Mesenchymal stem cell (in vitro differentiated cells and primary cell): Measurements from ENCODE around the gene OR52E1.
"Not testable (repeated sequence)": the region's sequence is repeated elsewhere in the genome, so short reads cannot be mapped to it uniquely, and the experiment has no call there.

Source experiments
- DNase-seq: peaks from one replicate; pipeline ENCODE4 v3.0.0-alpha.2; 2013
- H2AFZ ChIP-seq: one replicate; pipeline ENCODE4 v1.6.1; 2013; ENCODE audit warnings: low read depth, mild to moderate bottlenecking, control low read depth, inconsistent platforms, low read length, moderate library complexity
- H2AK5ac ChIP-seq: 2 replicates; pipeline ENCODE4 v1.6.1; 2013; ENCODE audit warnings: low read length, moderate library complexity, mild to moderate bottlenecking, inconsistent platforms; ENCODE audit not compliant: severe bottlenecking
- H2BK120ac ChIP-seq: one replicate; pipeline ENCODE4 v1.6.1; 2013; ENCODE audit warnings: low read depth, mild to moderate bottlenecking, inconsistent platforms, low read length, moderate library complexity
- H2BK12ac ChIP-seq, 2 experiments: one replicate each; pipeline ENCODE4 v1.6.1; 2013; ENCODE audit warnings: inconsistent platforms in 2 of 2, low read length in 2 of 2, mild to moderate bottlenecking in 2 of 2, moderate library complexity in 2 of 2, control low read depth in 1 of 2
- H2BK15ac ChIP-seq: one replicate; pipeline ENCODE4 v1.6.1; 2013; ENCODE audit warnings: mild to moderate bottlenecking, low read depth, inconsistent platforms; ENCODE audit not compliant: poor library complexity, severe bottlenecking
- H2BK5ac ChIP-seq: 2 replicates; pipeline ENCODE4 v1.6.1; 2013; ENCODE audit warnings: low read depth, mild to moderate bottlenecking, low read length, control low read depth, inconsistent platforms; ENCODE audit not compliant: poor library complexity, severe bottlenecking
- H3K14ac ChIP-seq, 2 experiments: one replicate each; pipeline ENCODE4 v1.6.1; 2013; ENCODE audit warnings: inconsistent platforms in 2 of 2, low read length in 2 of 2, control low read depth in 1 of 2, mild to moderate bottlenecking in 1 of 2, moderate library complexity in 1 of 2
- H3K18ac ChIP-seq, 2 experiments: one replicate each; pipeline ENCODE4 v1.6.1; 2013; ENCODE audit warnings: inconsistent platforms in 2 of 2, low read length in 2 of 2, control low read depth in 1 of 2, low read depth in 1 of 2, mild to moderate bottlenecking in 1 of 2
- H3K23ac ChIP-seq, 2 experiments: one replicate each; pipeline ENCODE4 v1.6.1; 2013; ENCODE audit warnings: inconsistent platforms in 2 of 2, low read length in 2 of 2, mild to moderate bottlenecking in 2 of 2, moderate library complexity in 2 of 2, control low read depth in 1 of 2
- H3K27ac ChIP-seq: 2 replicates; pipeline ENCODE4 v1.5.1; 2013; ENCODE audit warnings: mild to moderate bottlenecking, moderate library complexity, low read length, control low read depth, inconsistent platforms; ENCODE audit not compliant: poor library complexity, severe bottlenecking
- H3K27me3 ChIP-seq, 2 experiments: 2 replicates each; pipeline versions ENCODE4 v1.6.1 to v1.7.0; 2013; ENCODE audit warnings: low read length in 2 of 2, mild to moderate bottlenecking in 2 of 2, moderate library complexity in 2 of 2, control low read depth in 1 of 2, inconsistent platforms in 1 of 2; ENCODE audit not compliant: control insufficient read depth in 1 of 2, insufficient read depth in 1 of 2
- H3K36me3 ChIP-seq, 2 experiments: 2 replicates each; pipeline versions ENCODE4 v1.6.1 to v1.7.0; 2013; ENCODE audit warnings: low read length in 2 of 2, control low read depth in 1 of 2, inconsistent platforms in 1 of 2, low read depth in 1 of 2, mild to moderate bottlenecking in 1 of 2; ENCODE audit not compliant: insufficient read depth in 2 of 2, control insufficient read depth in 1 of 2
- H3K4ac ChIP-seq, 2 experiments: one replicate each; pipeline ENCODE4 v1.6.1; 2013; ENCODE audit warnings: inconsistent platforms in 2 of 2, low read length in 2 of 2, mild to moderate bottlenecking in 2 of 2, moderate library complexity in 2 of 2, control low read depth in 1 of 2, low read depth in 1 of 2
- H3K4me1 ChIP-seq: 2 replicates; pipeline ENCODE4 v1.6.1; 2013; ENCODE audit warnings: low read depth, low read length, control low read depth; ENCODE audit not compliant: control insufficient read depth, insufficient read depth
- H3K4me2 ChIP-seq: 2 replicates; pipeline ENCODE4 v1.6.1; 2013; ENCODE audit warnings: low read length, mild to moderate bottlenecking, inconsistent platforms; ENCODE audit not compliant: poor library complexity, severe bottlenecking
- H3K4me3 ChIP-seq, 2 experiments: 2 replicates each; pipeline versions ENCODE4 v1.5.1 to v1.7.0; 2013; ENCODE audit warnings: low read length in 2 of 2, mild to moderate bottlenecking in 2 of 2, control low read depth in 1 of 2, low read depth in 1 of 2; ENCODE audit not compliant: insufficient read depth in 1 of 2
- H3K79me1 ChIP-seq: replicated peaks from 2 replicates; pipeline ENCODE4 v1.6.1; 2013; ENCODE audit warnings: mild to moderate bottlenecking, control low read depth, low read length, inconsistent platforms; ENCODE audit not compliant: poor library complexity, severe bottlenecking
- H3K9ac ChIP-seq: 2 replicates; pipeline ENCODE4 v1.7.0; 2013; ENCODE audit warnings: mild to moderate bottlenecking, low read length, moderate library complexity
- H3K9me3 ChIP-seq: 2 replicates; pipeline ENCODE4 v1.7.0; 2013; ENCODE audit warnings: mild to moderate bottlenecking, low read length; ENCODE audit not compliant: control insufficient read depth
- H4K8ac ChIP-seq: one replicate; pipeline ENCODE4 v1.6.1; 2013; ENCODE audit warnings: inconsistent platforms, mild to moderate bottlenecking, low read length, moderate library complexity
- H4K91ac ChIP-seq: one replicate; pipeline ENCODE4 v1.6.1; 2013; ENCODE audit warnings: mild to moderate bottlenecking, low read length, inconsistent platforms
- WGBS: methylation state at CpG from one replicate; pipeline ENCODE4 v1.1.7; 2013; ENCODE audit warnings: mixed read lengths; 5-methylcytosine and 5-hydroxymethylcytosine counted together

The OR52E1 gene

DNA sequence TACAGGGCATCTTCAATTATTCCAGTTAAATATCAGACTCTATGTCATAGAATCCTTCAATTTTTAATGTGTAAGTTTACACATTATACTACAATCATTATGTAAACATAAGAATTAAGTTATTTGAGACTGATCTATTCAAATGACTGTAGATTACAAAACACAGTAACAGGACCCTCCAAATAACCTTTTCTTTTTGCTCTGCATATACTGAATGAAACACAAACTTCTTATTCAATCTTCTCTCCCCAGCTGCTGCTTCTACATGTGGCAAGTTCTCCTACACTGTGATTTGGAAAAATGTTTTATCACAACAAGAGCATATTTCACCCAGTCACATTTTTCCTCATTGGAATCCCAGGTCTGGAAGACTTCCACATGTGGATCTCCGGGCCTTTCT, 23.1 kb upstream of the OR52E1 start, which contains the start of gene OR52J3:
Gene OR52J3 (plus strand): TSS at position 301 of the 400 bp plus-strand sequence. CDS start 0 bp downstream, at position 301.
- H3K4me3 ChIP-seq: no peak within 1 kb of the TSS
- H3K79me1 ChIP-seq: no peaks in the 10 kb centered on the region
- H2AFZ ChIP-seq: no peak within 1 kb of the TSS
- no peak within 1 kb of the TSS for H3K14ac ChIP-seq
- H3K4ac ChIP-seq: no peak within 1 kb of the TSS
- no peaks in the 10 kb centered on the region for H3K9me3 ChIP-seq
- H2BK15ac ChIP-seq: no peak within 1 kb of the TSS
- H3K36me3 ChIP-seq: no peaks in the 10 kb centered on the region
- no peak within 1 kb of the TSS for H3K18ac ChIP-seq
- no peak within 1 kb of the TSS for H4K8ac ChIP-seq
- no peak within 1 kb of the TSS for H3K27ac ChIP-seq
- WGBS: 88% methylated on average over 1 of the region's 1 CpG
- no peak within 1 kb of the TSS for H2BK12ac ChIP-seq
- H3K4me2 ChIP-seq: no peak within 1 kb of the TSS
- no peak for DNase-seq
- H3K4me1 ChIP-seq: no peaks in the 10 kb centered on the region
- no peak within 1 kb of the TSS for H3K9ac ChIP-seq
- H3K27me3 ChIP-seq: no peaks in the 10 kb centered on the region
- no peak within 1 kb of the TSS for H4K91ac ChIP-seq
- H2BK120ac ChIP-seq: no peak within 1 kb of the TSS
- H3K23ac ChIP-seq: no peak within 1 kb of the TSS
- H2BK5ac ChIP-seq: no peak within 1 kb of the TSS
- no peak within 1 kb of the TSS for H2AK5ac ChIP-seq

DNA sequence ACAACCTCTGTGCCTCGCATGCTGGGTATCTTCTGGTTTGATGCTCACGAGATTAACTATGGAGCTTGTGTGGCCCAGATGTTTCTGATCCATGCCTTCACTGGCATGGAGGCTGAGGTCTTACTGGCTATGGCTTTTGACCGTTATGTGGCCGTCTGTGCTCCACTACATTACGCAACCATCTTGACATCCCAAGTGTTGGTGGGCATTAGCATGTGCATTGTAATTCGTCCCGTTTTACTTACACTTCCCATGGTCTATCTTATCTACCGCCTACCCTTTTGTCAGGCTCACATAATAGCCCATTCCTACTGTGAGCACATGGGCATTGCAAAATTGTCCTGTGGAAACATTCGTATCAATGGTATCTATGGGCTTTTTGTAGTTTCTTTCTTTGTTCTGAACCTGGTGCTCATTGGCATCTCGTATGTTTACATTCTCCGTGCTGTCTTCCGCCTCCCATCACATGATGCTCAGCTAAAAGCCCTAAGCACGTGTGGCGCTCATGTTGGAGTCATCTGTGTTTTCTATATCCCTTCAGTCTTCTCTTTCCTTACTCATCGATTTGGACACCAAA, 22.5 kb upstream of the OR52E1 start:
- H3K79me1 ChIP-seq: no peaks in the 10 kb centered on the region
- no peak overlapping the region for H3K4me3 ChIP-seq
- H3K27me3 ChIP-seq: no peaks in the 10 kb centered on the region
- no peak overlapping the region for H4K91ac ChIP-seq
- H3K9ac ChIP-seq: no peak overlapping the region
- no peak overlapping the region for H4K8ac ChIP-seq
- no peaks in the 10 kb centered on the region for H3K36me3 ChIP-seq
- no peak overlapping the region for H3K18ac ChIP-seq
- no peak overlapping the region for H2AFZ ChIP-seq
- H3K27ac ChIP-seq: no peak overlapping the region
- no peak overlapping the region for H3K4ac ChIP-seq
- no peak overlapping the region for H2BK12ac ChIP-seq
- H3K4me2 ChIP-seq: no peak overlapping the region
- H3K9me3 ChIP-seq: no peaks in the 10 kb centered on the region
- no peak overlapping the region for H2BK5ac ChIP-seq
- no peak for DNase-seq
- 93% methylated on average over 15 of the region's 15 CpGs for whole genome bisulfite sequencing
- H3K23ac ChIP-seq: no peak overlapping the region
- no peak overlapping the region for H3K14ac ChIP-seq
- H2BK15ac ChIP-seq: no peak overlapping the region
- H3K4me1 ChIP-seq: no peaks in the 10 kb centered on the region
- no peak overlapping the region for H2AK5ac ChIP-seq
- H2BK120ac ChIP-seq: no peak overlapping the region

GRCh38 chr11:5058679-5059078, 10.7 kb upstream of the OR52E1 start:
- H3K27me3 ChIP-seq, H3K9me3 ChIP-seq, H3K36me3 ChIP-seq, H3K4me2 ChIP-seq, DNase-seq, H3K9ac ChIP-seq, H3K14ac ChIP-seq, H3K27ac ChIP-seq, H3K79me1 ChIP-seq, H3K4me3 ChIP-seq, H2BK120ac ChIP-seq, H2BK5ac ChIP-seq, H3K4ac ChIP-seq, H2BK12ac ChIP-seq, H4K8ac ChIP-seq, H3K18ac ChIP-seq, H4K91ac ChIP-seq, H2BK15ac ChIP-seq, H2AK5ac ChIP-seq, H3K4me1 ChIP-seq, H3K23ac ChIP-seq, H2AFZ ChIP-seq: not testable (repeated sequence)
- WGBS: 84% methylated on average over 2 of the region's 5 CpGs

DNA sequence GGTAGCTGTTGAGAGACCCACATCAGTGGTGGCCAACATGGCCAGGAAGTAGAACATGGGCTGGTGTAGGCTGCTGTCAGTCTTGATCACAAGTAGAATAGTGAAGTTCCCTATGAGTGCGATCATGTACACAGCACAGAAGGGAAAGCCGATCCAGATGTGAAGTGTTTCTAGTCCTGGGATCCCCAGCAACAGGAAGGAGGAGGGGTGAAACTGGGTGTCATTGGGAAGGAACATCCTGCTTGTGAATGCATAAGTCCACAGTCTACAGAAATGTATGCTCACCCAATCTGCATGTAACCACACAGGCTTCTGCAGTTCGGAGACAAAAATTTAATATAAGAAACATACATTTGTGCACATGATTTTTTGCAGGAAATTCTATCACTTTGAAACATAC, 10.0 kb upstream of the OR52E1 start, which contains the start of gene OR52E2:
Gene OR52E2 (minus strand): TSS at position 237 of the 400 bp plus-strand sequence. CDS start 0 bp downstream, at position 237.
- Histone ChIP-seq H3K4ac (no peak within 1 kb of the TSS), H3K4me3 (no peak within 1 kb of the TSS), H2AFZ (no peak within 1 kb of the TSS), H2BK15ac (no peak within 1 kb of the TSS), H3K4me1 (no peaks in the 10 kb centered on the region), H3K18ac (no peak within 1 kb of the TSS), H2AK5ac (no peak within 1 kb of the TSS), H3K14ac (no peak within 1 kb of the TSS), H3K79me1 (no peaks in the 10 kb centered on the region), H3K23ac (no peak within 1 kb of the TSS), H3K9me3 (no peaks in the 10 kb centered on the region), H3K36me3 (no peaks in the 10 kb centered on the region), H3K27me3 (no peaks in the 10 kb centered on the region), H3K4me2 (no peak within 1 kb of the TSS), H2BK5ac (no peak within 1 kb of the TSS), H2BK12ac (no peak within 1 kb of the TSS), H3K27ac (no peak within 1 kb of the TSS), H2BK120ac (no peak within 1 kb of the TSS), H4K91ac (no peak within 1 kb of the TSS), H4K8ac (no peak within 1 kb of the TSS), H3K9ac (no peak within 1 kb of the TSS)
- no peak for DNase-seq
- WGBS: 91% methylated on average over 2 of the region's 3 CpGs
